HCEC 1CT (cell line): ENCODE measurements around the gene IFITM1.
A peak's percentile ranks its signal among the peaks of the same experiment; 100 is the strongest.
"Not testable (repeated sequence)": the region's sequence is repeated elsewhere in the genome, so short reads cannot be mapped to it uniquely, and the experiment has no call there.

Source experiments
- DNase-seq: peaks from one replicate; pipeline ENCODE4 v3.0.0-alpha.2; 2017

IFITM1 gene

DNA sequence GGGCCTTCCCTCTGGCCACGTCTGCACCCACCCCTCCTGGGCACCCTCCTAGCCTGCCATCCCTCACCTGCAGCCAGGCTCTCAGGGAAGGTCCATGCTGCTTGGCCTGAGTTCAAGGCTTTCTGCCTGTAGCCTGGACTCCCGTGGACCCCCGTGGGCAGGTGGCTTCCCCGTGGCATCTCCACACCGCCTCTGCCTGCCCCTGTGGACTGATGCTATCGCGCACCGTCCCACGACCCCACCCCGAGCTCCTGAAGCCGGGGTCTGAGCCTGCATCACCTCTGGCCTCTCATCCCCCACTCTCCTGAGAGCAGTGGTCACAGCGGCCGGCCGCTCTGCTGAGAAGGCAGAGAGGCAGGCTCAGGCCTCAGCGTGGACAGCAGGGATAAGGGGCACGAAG lies 19.1 kb upstream of the IFITM1 start:
- DNase-seq: no peak

DNA sequence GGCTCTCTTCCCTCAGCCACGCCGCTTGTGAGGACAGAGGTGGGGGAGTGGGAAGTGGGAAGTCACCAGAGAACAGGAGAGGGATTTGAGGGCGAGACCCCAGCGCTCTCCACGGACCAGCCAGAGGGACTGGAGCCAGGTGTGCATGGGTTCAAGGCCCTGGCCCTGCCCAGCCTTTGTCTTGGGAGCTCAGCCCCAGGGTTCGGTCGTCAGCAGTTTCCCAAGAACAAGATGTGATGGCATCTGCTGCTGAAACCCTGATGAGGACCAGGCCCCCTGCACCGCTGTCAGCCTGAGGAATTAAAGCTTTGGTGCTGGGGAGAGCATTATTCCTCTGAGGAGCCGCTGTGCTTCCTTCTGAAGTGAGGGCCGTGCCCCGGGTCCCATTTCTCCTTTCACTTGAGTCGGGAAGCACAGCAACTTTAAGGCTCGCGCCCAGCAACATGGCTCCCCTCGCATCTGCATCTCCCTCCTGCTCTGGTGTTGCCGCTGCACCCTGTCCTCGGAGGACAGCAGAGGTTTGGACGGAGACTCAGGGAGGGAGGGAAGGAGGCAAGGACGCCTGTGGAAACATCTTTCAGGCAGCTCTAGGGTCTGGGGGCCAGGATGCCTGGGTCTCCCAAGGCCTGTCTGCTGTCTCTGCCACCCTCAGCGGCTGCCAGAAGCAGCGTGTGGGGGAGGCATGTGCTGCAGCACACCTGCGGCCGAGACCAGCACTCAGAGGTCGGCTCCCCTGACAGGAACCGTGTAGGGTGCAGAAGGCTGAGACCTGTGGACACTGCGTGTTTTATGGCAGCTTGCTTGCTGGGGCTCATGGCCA lies 18.3 kb upstream of the IFITM1 start:
- DNase-seq: no peak

DNA sequence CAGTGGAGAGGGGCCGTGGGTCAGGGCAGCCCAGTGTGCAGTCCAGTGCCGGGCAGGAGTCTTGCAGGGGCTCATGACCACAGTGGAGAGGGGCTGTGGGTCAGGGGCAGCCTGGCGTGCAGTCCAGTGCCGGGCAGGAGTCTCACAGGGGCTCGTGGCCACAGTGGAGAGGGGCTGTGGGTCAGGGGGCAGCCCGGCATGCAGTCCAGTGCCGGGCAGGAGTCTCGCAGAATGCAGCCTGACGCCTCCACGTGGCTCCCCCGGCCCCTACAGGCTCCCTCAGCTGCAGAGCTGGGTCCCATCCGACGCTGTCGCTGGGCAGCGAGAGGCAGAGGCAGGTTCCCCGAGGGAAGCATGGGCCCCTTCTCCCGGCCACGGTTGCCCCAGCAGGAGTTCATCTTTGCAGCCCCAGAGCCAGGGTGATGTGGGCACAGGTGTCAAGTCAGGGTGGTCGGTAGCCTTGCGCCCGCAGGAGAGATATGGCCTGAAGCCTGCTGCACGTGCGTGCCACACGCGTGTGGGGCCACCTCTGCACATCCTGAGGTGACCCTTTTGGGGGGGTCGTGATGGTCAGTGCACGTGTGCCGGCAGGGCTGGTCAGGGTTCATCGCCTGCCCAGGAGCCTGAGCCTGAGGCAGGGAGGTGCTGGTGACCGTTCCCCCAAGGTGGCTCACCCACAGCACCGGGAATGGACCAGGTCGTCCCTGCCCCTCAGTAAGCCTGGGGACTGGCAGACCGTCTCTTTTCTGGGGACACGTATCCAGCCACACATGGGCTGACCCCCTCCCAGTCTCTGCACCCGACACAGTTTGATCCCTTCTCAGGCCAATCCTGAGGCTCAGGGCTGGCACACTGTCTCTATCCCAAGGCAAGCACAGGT lies 17.4 kb upstream of the IFITM1 start:
- no peak for DNase-seq

DNA sequence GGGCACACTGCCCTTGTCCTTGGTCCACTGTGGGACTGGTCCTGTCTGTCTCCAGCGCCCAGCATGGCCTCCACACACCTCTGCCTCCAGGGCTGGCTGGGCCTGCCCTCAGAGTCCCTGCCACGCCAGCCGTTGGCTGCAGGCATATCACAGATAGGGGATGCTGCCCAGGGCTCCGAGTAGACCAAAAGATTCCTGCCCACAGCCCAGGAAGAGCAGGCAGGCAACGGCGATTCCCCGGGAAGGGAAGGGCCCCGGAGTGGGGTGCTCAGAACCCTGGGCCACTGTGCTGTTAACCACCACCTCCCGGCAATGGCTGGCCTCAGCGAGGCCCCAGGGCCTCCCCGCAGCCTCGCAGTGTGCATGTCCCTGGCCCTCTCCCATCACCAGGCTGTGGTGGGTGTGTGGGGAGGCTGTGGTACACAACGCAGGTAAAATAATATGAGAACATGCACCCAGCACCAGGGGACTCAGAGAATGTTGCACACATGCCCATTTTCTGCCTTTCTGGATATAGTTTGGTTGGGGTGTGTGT lies 16.7 kb upstream of the IFITM1 start:
- DNase-seq: no peak

DNA sequence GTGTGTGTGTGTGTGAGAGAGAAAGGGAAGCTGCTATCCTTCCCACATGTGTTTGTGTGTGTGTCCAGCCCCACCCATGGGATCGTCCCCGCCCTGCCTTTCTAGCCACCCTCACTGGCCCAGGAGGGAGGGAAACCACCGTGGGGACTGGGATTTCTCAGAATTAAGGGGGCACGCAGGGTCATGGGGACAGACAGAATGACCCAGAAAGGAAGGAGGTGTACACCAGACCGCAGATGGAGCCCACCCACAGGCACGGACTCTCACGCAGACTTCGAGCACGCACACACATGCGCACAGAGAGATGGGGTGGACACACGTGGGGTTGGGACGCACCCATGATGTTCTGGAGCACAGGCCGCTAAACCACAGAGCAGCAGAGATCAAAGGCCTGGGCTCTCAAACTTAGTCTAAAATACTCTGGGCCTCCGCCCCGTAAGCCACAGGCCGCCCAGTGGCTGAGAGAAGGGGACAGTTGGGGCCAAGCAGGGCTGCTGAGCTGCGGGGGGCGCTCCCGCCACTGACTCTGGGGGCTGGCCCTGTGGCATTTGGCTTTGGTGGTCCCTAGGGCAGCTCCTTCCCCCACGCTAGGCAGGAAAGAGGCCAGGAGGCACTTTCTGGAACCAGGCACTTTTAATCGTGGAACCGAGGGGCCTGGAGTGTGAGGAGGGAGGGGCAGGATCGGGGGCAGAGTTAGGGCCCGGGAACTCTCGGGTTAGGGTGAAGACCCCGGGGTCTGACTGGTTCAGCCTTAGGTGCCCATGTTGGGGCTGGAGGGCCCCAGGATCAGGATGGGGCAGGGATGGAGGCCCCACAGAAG lies 16.0 kb upstream of the IFITM1 start:
- DNase-seq: no peak

DNA sequence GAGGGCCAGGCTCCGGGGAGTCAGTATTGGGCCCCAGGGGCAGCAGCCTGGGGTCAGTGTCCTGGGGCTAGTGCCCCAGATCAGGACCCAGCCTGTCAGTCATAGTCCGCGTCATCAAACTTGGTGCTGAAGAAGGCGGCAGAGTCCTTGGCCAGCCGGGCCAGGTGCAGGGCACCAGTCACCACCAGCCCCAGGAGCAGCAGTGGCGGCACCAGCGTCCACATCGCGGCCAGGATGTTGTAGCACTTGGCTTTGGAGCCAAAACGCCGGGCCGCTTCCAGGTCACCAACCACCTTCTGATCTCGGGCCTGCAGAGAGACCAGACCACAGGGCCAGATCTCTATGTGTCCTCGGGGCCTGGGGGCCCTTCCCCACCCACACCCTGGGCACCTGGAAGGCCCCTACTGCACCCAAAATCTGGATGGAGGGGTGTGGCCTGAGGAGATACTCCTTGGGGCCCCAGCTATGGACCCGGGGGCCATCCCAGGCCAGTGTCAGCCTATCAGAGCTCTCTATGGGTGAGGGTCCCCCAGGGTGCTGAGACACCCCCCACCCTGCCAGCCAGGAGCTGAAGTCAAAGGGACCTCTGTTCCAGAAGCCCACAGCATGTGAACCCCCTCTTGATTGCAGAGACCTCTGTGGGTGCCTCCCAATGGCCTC lies 15.3 kb upstream of the IFITM1 start:
- DNase-seq: no peak

DNA sequence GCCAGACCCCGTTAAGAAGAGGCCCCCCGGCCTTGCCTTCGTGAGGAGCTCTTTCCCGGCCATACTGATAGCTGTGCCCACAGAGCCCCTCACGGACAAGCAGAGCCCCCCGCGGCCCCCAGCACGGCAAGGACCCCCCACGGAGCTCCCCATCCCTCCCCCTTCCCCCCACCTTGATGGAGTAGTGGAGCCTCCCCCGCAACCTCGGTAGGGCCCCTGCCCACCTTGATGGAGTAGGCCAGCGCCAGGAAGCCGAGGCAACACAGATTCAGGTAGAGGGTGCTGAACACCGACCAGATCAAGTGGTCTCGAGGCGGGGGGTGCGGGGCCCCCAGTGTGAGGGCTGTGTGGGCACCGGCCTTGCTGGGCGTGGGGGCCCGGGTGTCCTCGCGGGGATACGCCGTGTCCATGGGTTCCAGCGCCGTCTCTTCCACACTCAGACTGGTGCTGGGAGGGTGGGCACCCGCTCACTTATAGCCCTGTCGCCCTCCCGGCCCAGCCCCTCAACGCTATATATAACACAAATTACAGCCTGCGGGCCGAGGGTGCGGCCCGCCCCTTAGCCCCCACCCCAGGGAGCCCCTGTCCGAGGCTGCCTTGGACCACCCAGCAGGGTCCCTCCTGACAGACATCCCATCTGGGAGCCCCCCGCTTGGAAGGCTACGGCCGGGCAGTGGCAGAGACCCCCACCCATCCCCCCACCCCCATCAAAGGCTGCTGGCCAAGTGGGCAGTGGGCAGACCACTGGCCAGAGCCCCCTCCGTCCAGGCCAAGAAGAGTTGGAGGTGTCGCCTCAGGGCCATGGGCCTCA lies 14.6 kb upstream of the IFITM1 start, which contains the start of gene IFITM5:
TSS of gene IFITM5 (minus strand) at position 446 of the 811 bp plus-strand sequence. CDS start at position 410, 36 bp downstream.
- DNase-seq: no peak

DNA sequence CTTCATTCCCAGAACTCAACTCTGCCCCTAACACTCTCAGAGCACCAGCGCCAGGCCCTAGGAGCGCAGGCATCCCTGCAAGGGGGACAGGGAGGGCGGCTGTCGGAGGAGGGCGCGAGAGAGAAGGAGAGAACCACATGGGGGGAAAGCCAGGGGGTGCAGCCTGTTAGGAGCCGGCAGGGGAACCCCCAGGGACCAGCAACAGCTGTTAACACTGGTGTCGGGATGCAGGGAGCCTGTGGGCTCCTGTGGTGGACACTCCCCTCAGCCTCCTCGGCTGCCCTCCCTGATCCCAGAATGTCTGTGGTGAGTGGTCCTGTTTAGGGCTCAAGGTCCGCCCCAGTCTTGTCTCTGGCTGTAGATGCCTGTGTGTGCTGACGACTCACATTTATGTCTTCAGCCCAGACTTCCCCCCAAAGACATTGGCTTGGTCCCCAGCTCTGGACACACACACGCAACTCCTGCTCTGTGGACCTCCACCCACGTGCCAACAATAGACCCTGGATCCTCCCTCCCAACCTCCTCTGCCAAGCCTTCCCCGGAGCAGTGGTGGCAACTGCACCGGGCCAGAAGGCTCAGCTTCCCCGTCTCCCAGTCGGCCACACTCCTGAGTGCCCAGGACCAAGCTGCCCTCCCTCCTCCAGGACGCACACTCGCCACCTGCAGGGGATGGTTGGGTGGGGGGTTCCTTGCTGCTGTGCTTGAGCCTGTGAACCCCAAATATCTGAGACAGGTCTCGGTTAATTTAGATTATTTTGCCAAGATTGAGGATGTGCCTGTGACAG lies 13.7 kb upstream of the IFITM1 start:
- DNase-seq: peak; percentile 18

DNA sequence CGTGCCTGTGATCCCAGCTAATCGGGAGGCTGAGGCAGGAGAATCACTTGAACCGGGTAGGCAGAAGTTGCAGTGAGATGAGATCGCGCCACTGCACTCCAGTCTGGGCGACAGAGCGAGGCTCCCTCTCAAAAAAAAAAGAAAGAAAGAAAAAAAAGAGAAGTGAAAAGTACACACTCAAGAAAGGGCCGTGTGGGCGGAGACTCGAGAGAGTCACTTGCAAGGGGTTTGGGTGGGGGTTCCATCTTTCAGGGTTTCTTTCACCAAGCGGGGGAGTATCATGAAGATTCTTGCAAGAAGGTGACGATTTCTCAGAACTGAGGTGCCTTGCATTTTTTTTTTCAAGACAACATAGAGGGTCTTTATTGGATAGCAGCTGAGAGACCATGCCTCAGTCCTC lies 10.5 kb upstream of the IFITM1 start:
- DNase-seq: no peak

DNA sequence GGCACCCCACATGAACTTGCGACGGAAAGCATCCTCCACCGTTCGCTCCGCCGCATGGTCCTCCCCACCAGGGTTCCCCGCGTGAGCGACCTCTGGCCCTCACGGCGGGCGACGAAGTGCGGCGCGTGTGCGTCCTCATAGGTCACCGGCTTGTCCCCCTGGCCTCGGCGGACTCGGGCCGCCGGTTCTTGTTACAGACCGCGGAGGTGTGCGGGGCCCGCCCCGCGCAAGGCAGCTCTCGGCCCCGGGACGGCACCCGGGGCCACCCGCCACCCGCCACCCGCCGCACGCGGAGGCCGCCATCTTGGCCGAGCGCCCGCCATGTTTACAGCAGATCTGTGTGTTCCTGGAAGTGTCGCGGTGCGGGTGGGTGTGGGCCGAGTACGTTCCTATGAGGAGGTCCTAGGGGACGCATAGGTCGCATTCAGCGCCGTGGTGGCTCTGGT lies 9.8 kb upstream of the IFITM1 start:
- no peak for DNase-seq

DNA sequence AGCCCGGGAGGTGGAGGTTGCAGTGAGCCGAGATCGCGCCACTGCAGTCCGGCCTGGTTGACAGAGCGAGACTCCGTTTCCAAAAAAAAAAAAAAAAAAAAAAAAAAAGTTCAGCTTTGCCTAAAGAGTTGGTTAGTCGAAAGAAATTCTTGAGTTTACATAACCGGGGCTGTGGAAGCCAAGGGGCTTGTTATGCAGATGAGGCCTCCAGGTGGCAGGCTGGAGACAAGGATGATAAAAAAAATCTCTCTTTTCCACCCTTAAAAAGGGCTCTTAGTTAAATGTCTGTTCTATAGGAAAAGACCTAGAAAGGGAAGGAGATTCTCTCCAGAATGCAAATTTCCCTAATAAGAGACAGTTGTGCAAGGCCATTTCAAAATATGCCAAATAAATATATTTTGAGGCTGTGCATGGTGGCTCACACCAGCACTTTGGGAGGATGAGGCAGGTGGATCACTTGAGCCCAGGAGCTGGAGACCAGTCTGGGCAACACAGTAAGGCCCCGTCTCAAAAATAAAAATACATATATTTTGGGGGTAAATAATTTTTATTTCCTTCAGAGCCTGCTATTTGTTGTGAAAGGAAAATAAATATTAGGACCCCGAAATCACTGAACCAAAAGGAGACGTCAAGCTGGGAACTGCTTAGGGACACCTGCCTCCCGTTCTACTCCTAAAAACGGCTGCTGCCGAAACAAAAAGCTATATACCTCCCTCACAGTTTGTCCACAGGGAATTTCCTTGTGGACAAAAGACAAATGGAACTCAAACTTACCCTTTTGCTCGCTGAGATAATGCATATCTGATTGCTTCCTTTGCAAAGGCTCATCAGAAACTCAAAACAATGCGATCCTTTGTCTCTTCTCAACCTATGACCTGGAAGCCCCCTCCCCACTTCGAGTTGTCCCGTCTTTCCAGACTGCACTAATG lies 8.7 kb upstream of the IFITM1 start:
- peak; percentile 66 for DNase-seq

DNA sequence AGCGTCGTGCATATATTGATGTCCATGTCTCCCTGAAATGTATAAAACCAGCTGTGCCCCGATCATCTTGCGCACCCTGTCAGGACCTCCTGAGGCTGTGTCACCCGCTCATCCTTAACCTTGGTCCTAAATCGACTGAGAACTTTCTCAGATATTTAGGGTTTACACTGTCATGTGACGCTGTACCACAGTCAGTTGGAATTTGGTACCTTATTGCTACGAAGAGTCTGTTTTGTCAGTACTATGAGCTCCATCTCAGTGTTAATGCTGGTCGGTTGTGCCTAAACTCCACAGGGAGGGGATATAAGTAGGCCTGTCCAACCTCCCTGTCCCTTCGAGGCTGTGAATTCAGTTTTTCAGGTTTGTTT lies 8.0 kb upstream of the IFITM1 start:
- DNase-seq: no peak

DNA sequence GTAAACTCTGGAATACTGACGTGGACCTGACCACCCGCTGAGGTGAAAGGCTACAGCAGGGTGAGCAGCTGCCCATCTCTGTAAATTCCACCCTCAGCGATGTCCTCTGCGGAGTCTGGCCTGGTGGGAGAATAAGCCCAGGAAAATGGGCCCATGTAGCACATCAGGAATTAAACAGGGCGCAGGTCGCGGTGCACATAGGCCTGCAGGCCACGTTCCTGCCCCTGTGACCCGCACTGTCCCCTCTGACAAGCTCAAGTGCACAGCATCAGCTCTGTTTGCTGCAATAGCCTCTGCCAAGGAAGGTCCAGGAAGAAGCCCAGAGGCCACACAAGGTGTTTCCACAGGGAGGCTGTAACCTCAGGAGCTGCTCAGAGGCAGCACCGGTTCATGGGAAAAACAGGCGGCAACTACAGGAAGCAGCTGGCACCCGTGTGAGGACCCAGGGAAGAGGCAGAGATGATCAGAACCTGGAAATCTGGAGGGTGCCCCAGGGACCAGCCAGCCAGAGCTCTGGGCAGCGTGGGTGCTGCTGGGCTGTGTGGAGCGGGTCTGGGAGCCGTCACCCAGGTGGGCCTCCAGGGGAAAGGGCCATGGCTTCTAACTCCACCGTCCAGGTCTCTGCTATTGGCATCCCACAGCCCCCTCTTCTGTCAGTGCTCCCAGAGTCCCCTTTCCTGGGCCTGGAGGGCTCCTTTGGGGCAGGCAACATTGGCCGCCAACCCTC lies 7.0 kb upstream of the IFITM1 start:
- no peak for DNase-seq

DNA sequence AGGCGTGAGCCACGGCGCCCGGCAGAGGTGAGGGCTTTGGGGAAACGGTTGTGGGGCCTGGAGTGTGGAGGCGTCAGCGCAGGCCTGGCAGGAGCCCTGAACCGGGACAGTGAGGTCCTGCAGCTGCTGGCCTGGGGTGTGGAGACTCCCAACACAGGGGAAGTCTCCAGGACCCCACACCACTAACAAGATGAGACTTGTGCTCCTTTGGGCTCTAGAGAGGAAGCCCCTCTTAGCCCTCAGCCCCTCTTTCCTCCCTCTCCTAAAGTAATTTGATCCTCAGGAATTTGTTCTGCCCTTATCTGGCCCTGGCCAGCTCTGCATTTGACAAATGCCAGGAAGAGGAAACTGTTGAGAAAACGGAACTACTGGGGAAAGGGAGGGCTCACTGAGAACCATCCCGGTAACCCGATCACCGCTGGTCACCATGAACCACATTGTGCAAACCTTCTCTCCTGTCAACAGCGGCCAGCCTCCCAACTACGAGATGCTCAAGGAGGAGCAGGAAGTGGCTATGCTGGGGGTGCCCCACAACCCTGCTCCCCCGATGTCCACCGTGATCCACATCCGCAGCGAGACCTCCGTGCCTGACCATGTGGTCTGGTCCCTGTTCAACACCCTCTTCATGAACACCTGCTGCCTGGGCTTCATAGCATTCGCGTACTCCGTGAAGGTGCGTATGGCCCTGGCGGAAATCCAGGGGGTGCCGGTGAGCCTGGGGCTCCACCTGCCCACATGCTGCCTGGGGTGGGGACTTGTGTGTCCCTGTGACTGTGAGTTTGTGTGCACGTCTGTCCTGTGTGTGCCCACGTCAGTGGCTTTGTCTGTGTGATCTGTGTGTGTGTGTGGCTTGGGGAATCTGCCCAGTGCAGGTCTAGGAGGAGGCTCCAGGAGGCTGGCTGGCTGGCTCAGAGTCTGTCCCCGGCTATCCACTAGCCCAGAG lies 5.8 kb upstream of the IFITM1 start, which contains the start of gene IFITM2:
TSS of gene IFITM2 (plus strand) at position 51 of the 943 bp plus-strand sequence. CDS start at position 428, 377 bp downstream.
- DNase-seq: peak; percentile 93

DNA sequence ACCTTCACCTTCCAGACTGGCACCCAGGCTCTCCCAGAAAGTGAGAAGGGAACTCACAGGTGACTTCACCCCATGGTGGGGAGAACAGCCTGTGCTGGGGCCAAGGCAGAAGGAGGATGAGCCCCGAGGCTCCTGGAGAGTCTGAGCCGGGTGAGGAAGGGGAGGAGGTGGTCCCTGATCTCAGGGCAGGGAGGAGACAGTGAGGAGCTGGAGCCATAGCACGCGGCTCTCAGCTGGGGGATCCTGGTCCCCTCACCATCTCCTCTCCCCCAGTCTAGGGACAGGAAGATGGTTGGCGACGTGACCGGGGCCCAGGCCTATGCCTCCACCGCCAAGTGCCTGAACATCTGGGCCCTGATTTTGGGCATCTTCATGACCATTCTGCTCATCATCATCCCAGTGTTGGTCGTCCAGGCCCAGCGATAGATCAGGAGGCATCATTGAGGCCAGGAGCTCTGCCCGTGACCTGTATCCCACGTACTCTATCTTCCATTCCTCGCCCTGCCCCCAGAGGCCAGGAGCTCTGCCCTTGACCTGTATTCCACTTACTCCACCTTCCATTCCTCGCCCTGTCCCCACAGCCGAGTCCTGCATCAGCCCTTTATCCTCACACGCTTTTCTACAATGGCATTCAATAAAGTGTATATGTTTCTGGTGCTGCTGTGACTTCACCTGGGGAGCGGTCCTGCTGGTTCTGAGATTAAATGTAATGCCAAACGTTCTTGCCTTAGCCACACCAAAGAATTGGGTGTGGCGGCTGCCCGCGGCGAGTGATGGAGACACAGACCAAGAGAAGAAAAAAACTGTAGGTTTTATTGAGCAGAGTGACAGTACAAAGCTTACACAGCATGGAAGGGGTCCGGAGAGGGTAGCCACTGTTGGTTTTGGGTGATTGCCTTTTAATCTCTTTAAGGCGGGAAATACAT lies 4.8 kb upstream of the IFITM1 start:
- DNase-seq: not testable (repeated sequence)

DNA sequence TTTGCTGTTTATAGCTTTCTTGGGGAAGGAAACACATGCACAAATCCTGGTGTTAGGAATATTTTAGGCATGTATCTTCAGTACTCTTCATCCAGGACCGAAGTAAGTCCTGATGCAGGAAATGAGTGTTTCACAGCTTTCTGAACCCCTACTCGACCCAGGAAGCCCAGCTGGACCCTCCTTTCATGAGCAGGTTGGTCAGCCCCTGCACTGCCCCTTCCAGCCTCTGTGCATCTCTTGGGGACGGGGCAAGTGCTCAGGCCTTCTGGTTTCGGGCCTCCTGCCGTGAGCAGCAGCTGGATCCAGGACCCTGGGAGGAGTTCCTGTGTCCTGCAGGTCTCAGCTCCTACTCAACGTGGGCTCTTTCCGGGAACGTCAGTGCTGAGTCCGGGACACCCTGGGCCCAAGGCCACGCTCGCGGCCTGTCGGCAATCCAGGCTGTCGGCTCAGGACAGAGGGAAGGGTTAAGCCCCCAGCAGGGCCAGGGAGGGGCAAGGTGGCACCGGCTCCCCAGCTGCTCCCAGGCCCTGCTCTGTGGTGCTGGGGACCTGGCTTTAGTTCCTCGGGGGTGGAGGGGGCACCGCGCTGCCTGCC lies 3.8 kb upstream of the IFITM1 start:
- DNase-seq: not testable (repeated sequence)
